Neural cell (in vitro differentiated cells): ENCODE data around the gene COL17A1.

Experiments used
- POLR2AphosphoS5 ChIP-seq: IDR thresholded peaks from 2 replicates; pipeline ENCODE4 v1.6.1; 2012
- REST ChIP-seq: IDR thresholded peaks from 2 replicates; pipeline ENCODE4 v1.6.1; 2012; ENCODE audit warnings: borderline replicate concordance
- TAF1 ChIP-seq: IDR thresholded peaks from 2 replicates; pipeline ENCODE4 v1.6.1; 2012; ENCODE audit warnings: low read depth
- TF ChIP-seq, protein P1 (sequence below): fragments of 450-650 bp; IDR thresholded peaks from 2 replicates; pipeline ENCODE4 v1.5.1; 2014; ENCODE audit warnings: antibody characterized with exemption, mild to moderate bottlenecking, moderate library complexity; ENCODE audit not compliant: poor library complexity, severe bottlenecking

- TF ChIP-seq REST (no peak), TAF1 (no peak), POLR2AphosphoS5 (no peak)
- TF ChIP-seq, protein P1, sequence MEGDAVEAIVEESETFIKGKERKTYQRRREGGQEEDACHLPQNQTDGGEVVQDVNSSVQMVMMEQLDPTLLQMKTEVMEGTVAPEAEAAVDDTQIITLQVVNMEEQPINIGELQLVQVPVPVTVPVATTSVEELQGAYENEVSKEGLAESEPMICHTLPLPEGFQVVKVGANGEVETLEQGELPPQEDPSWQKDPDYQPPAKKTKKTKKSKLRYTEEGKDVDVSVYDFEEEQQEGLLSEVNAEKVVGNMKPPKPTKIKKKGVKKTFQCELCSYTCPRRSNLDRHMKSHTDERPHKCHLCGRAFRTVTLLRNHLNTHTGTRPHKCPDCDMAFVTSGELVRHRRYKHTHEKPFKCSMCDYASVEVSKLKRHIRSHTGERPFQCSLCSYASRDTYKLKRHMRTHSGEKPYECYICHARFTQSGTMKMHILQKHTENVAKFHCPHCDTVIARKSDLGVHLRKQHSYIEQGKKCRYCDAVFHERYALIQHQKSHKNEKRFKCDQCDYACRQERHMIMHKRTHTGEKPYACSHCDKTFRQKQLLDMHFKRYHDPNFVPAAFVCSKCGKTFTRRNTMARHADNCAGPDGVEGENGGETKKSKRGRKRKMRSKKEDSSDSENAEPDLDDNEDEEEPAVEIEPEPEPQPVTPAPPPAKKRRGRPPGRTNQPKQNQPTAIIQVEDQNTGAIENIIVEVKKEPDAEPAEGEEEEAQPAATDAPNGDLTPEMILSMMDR = no peak
Measured at GRCh38 chr10:104033401-104033930, 52.2 kb downstream of the COL17A1 start.
